Measurements from ENCODE around the gene MAD1L1.
"Not testable (repeated sequence)": the region's sequence is repeated elsewhere in the genome, so short reads cannot be mapped to it uniquely, and the experiment has no call there.

The MAD1L1 gene

GRCh38 chr7:1941464-1942242 is 291.1 kb downstream of the MAD1L1 start:
- no peak for DNase-seq (ENCODE audit: low spot score)

GRCh38 chr7:1940863-1941262 is 291.9 kb downstream of the MAD1L1 start:
- no peak for DNase-seq (ENCODE audit: low spot score)

- DNase-seq (ENCODE audit: low spot score) = no peak
Observed at GRCh38 chr7:1940402-1940786, 292.4 kb downstream of the MAD1L1 start.

GRCh38 chr7:1939434-1940401 is 293.0 kb downstream of the MAD1L1 start:
- DNase-seq (ENCODE audit: low spot score) = no peak

- DNase-seq (ENCODE audit: low spot score) = no peak
Observed at GRCh38 chr7:1938788-1939433, 293.8 kb downstream of the MAD1L1 start.

GRCh38 chr7:1937252-1937605 is 295.5 kb downstream of the MAD1L1 start:
- DNase-seq (ENCODE audit: low spot score) = no peak

- DNase-seq (ENCODE audit: low spot score) = no peak
Observed at GRCh38 chr7:1936531-1937251, 296.1 kb downstream of the MAD1L1 start.

GRCh38 chr7:1936006-1936310 is 296.8 kb downstream of the MAD1L1 start:
- DNase-seq (ENCODE audit: low spot score) = no peak

- no peak for DNase-seq (ENCODE audit: low spot score)
Observed at GRCh38 chr7:1935176-1936005, 297.4 kb downstream of the MAD1L1 start.

- no peak for DNase-seq (ENCODE audit: low spot score)
Observed at GRCh38 chr7:1934756-1935155, 298.0 kb downstream of the MAD1L1 start.

- peak; percentile 68 for DNase-seq (ENCODE audit: low spot score)
Observed at GRCh38 chr7:1934017-1934416, 298.7 kb downstream of the MAD1L1 start.

GRCh38 chr7:1933066-1933750 is 299.5 kb downstream of the MAD1L1 start:
- no peak for DNase-seq (ENCODE audit: low spot score)

- no peak for DNase-seq (ENCODE audit: low spot score)
Observed at GRCh38 chr7:1931951-1932270, 300.8 kb downstream of the MAD1L1 start.

GRCh38 chr7:1931256-1931950 is 301.3 kb downstream of the MAD1L1 start:
- no peak for DNase-seq (ENCODE audit: low spot score)

- DNase-seq (ENCODE audit: low spot score) = no peak
Observed at GRCh38 chr7:1930381-1931065, 302.2 kb downstream of the MAD1L1 start.

GRCh38 chr7:1929349-1929925 is 303.3 kb downstream of the MAD1L1 start:
- not testable (repeated sequence) for DNase-seq (ENCODE audit: low spot score)

- DNase-seq (ENCODE audit: low spot score) = no peak
Observed at GRCh38 chr7:1928645-1929348, 303.9 kb downstream of the MAD1L1 start.

- DNase-seq (ENCODE audit: low spot score) = no peak
Observed at GRCh38 chr7:1927937-1928644, 304.7 kb downstream of the MAD1L1 start.

Measured in iPS-NIHi11 (cell line).